ENCODE measurements around the gene INHBA. TPM values are rescaled to one million over a fixed set of nuclear protein-coding genes. Genes with fewer than 3 reads are reported as not detected.
A peak's percentile ranks its signal among the peaks of the same experiment; 100 is the strongest.

The INHBA gene
- total RNA-seq, 1 experiment from 2014 or later = 55.3 TPM

GRCh38 chr7:41701068-41701941 is 1.6 kb downstream of the INHBA start:
- Histone ChIP-seq H3K9ac (ENCODE audit: low read length) (peak overlapping the region; percentile 92), H3F3A (ENCODE audit: low read length, unreplicated experiment) (no peaks in the 10 kb centered on the region), H2AFZ (ENCODE audit: low read length) (no peak overlapping the region), H3K4me1 (ENCODE audit: insufficient read depth, low read length) (peaks cover 27% of the 10 kb centered on the region), H3K9me2 (replicated peaks; ENCODE audit: low read length) (no peaks in the 10 kb centered on the region), H3K27me3 (ENCODE audit: low read length) (no peaks in the 10 kb centered on the region), H3K79me2 (ENCODE audit: low read length) (peaks cover 94% of the 10 kb centered on the region), H3K9me3 (ENCODE audit: low read length) (no peaks in the 10 kb centered on the region), H3K4me2 (ENCODE audit: low read length) (peak overlapping the region; percentile 97), H3K4me3 (ENCODE audit: low read length) (peak overlapping the region; percentile 95), H3K36me3 (ENCODE audit: low read depth, low read length) (peaks cover 38% of the 10 kb centered on the region), H3K27ac (ENCODE audit: low read length) (peak overlapping the region; percentile 94), H4K20me1 (ENCODE audit: low read length) (peaks cover 43% of the 10 kb centered on the region)
- TF ChIP-seq CTCF (conservative IDR thresholded peaks at IDR 0.05; ENCODE audit: low read depth, low read length) (no peak), EZH2phosphoT487 (IDR thresholded peaks at IDR 0.05; ENCODE audit: borderline replicate concordance, low read length) (no peak), EZH2 (IDR thresholded peaks at IDR 0.05; ENCODE audit: low read length, unreplicated experiment) (no peak)
- intact Hi-C loops (cut with micrococcal nuclease) = loop anchor here (5.0 to 10.0 kb wide), 3 partner anchors 879 to 1467 kb away; no protein-coding TSS in a partner anchor
- ATAC-seq (no peak), DNase-seq (no peak)
- CTCF ChIA-PET = no interaction called here
- POLR2A ChIA-PET (ENCODE audit: unreplicated experiment) = interaction anchor here (0.6 kb wide), 1 partner anchor 653 kb away, joined by 8 read pairs; no protein-coding TSS in a partner anchor
- TSS peak; percentile 27 for BruUV-seq (replicated peaks)

GRCh38 chr7:41700044-41700471 is 2.8 kb downstream of the INHBA start:
- Histone ChIP-seq H3K27ac (ENCODE audit: low read length) (peak overlapping the region; percentile 94), H3K4me3 (ENCODE audit: low read length) (peak overlapping the region; percentile 95), H4K20me1 (ENCODE audit: low read length) (peaks cover 47% of the 10 kb centered on the region), H3K9me3 (ENCODE audit: low read length) (no peaks in the 10 kb centered on the region), H3K4me2 (ENCODE audit: low read length) (peak overlapping the region; percentile 97), H3K79me2 (ENCODE audit: low read length) (peaks cover 99% of the 10 kb centered on the region), H2AFZ (ENCODE audit: low read length) (no peak overlapping the region), H3F3A (ENCODE audit: low read length, unreplicated experiment) (no peaks in the 10 kb centered on the region), H3K9ac (ENCODE audit: low read length) (peak overlapping the region; percentile 92), H3K27me3 (ENCODE audit: low read length) (no peaks in the 10 kb centered on the region), H3K4me1 (ENCODE audit: insufficient read depth, low read length) (peaks cover 29% of the 10 kb centered on the region), H3K9me2 (replicated peaks; ENCODE audit: low read length) (no peaks in the 10 kb centered on the region), H3K36me3 (ENCODE audit: low read depth, low read length) (peaks cover 51% of the 10 kb centered on the region)
- TSS peak; percentile 8 for BruUV-seq (replicated peaks)
- ATAC-seq = no peak
- POLR2A ChIA-PET (ENCODE audit: unreplicated experiment) = no interaction called here
- no peak for TF ChIP-seq EZH2phosphoT487 (IDR thresholded peaks at IDR 0.05; ENCODE audit: borderline replicate concordance, low read length)
- no peak for TF ChIP-seq CTCF (conservative IDR thresholded peaks at IDR 0.05; ENCODE audit: low read depth, low read length)
- TF ChIP-seq EZH2 (IDR thresholded peaks at IDR 0.05; ENCODE audit: low read length, unreplicated experiment) = no peak
- CTCF ChIA-PET = no interaction called here
- intact Hi-C loops (cut with micrococcal nuclease) = loop anchor here (1.0 to 10.0 kb wide), 4 partner anchors 477 to 1465 kb away; no protein-coding TSS in a partner anchor
- DNase-seq = no peak
